Measurements from ENCODE around the gene CDH8. TPM values are rescaled to one million over a fixed set of nuclear protein-coding genes. Genes with fewer than 3 reads are reported as not detected.

The CDH8 gene
- total and polyA plus RNA-seq, 2 donors (not counting 3 experiments of a cell fraction or from before 2014, with no cell fraction given) = not detected

- Histone ChIP-seq H4K20me1 (replicated peaks; ENCODE audit: control insufficient read depth, extremely low read depth, insufficient read depth, low read length) (no peaks in the 10 kb centered on the region), H3K79me2 (ENCODE audit: control insufficient read depth, insufficient read depth, low read length) (no peaks in the 10 kb centered on the region), H3K4me1 (ENCODE audit: control insufficient read depth, extremely low read depth, insufficient read depth, low read length) (no peaks in the 10 kb centered on the region), H3K4me3 (replicated peaks in 1 of 3; ENCODE audit: insufficient read depth in 1 of 3, low read depth in 1 of 3, low read length in 3 of 3) (no peak overlapping the region), H3K9ac (replicated peaks; ENCODE audit: extremely low read depth, insufficient read depth, low read length) (no peak overlapping the region), H3K27me3 (ENCODE audit: control insufficient read depth in 2 of 2, insufficient read depth in 2 of 2, low read length in 2 of 2) (no peaks in the 10 kb centered on the region), H3K4me2 (ENCODE audit: insufficient read depth, low read length) (no peak overlapping the region), H3K27ac (ENCODE audit: insufficient read depth, low read depth, low read length) (no peak overlapping the region), H3K9me3 (replicated peaks; ENCODE audit: control insufficient read depth, insufficient read depth, low read length) (peaks cover 5% of the 10 kb centered on the region), H3K36me3 (ENCODE audit: control insufficient read depth in 2 of 2, extremely low read depth in 1 of 2, insufficient read depth in 2 of 2, low read length in 2 of 2) (no peaks in the 10 kb centered on the region), H2AFZ (ENCODE audit: low read depth, low read length) (no peak overlapping the region), H3K9me1 (replicated peaks; ENCODE audit: control insufficient read depth, extremely low read depth, insufficient read depth, low read length) (no peaks in the 10 kb centered on the region)
- TF ChIP-seq MYC (IDR thresholded peaks at IDR 0.05; ENCODE audit: low read depth, low read length) = no peak
- no peak for TF ChIP-seq POLR2AphosphoS5 (IDR thresholded peaks at IDR 0.05; ENCODE audit: insufficient read depth, low read depth, low read length)
- TF ChIP-seq POLR2A (IDR thresholded peaks at IDR 0.05; ENCODE audit: low read depth, low read length) = no peak
- no peak for TF ChIP-seq GATA2 (IDR thresholded peaks at IDR 0.05; ENCODE audit: insufficient read depth, insufficient read length, low read depth, low read length)
- FAIRE-seq (no peak), DNase-seq (ENCODE audit: low read depth, low spot score) (no peak)
- intact Hi-C loops (cut with micrococcal nuclease) = no loop called here
- BruUV-seq (replicated peaks) = no TSS peak
- POLR2A ChIA-PET = no interaction called here
- CTCF ChIA-PET = no interaction called here
- dilution Hi-C loops (cut with MboI; ENCODE audit: extremely low pct_ligation_motif_present, low sequenced_read_pairs) = no loop called here
These were observed 391.5 kb downstream of the CDH8 start for GRCh38 chr16:61644736-61645135.

GRCh38 chr16:61617219-61617783, 418.9 kb downstream of the CDH8 start:
- no peaks in the 10 kb centered on the region for H3K79me2 ChIP-seq (ENCODE audit: control insufficient read depth, insufficient read depth, low read length)
- H3K9ac ChIP-seq (replicated peaks; ENCODE audit: extremely low read depth, insufficient read depth, low read length) = no peak overlapping the region
- no peaks in the 10 kb centered on the region for H3K27me3 ChIP-seq (ENCODE audit: control insufficient read depth in 2 of 2, insufficient read depth in 2 of 2, low read length in 2 of 2)
- FAIRE-seq (no peak), DNase-seq (ENCODE audit: low read depth, low spot score) (no peak)
- no peak overlapping the region for H3K4me2 ChIP-seq (ENCODE audit: insufficient read depth, low read length)
- intact Hi-C loops (cut with micrococcal nuclease) = no loop called here
- no TSS peak for BruUV-seq (replicated peaks)
- no peak overlapping the region for H3K4me3 ChIP-seq (replicated peaks in 1 of 3; ENCODE audit: insufficient read depth in 1 of 3, low read depth in 1 of 3, low read length in 3 of 3)
- ChIA-PET POLR2A (no interaction called here), CTCF (no interaction called here)
- H3K27ac ChIP-seq (ENCODE audit: insufficient read depth, low read depth, low read length) = no peak overlapping the region
- H3K9me3 ChIP-seq (replicated peaks; ENCODE audit: control insufficient read depth, insufficient read depth, low read length) = no peaks in the 10 kb centered on the region
- H3K4me1 ChIP-seq (ENCODE audit: control insufficient read depth, extremely low read depth, insufficient read depth, low read length) = no peaks in the 10 kb centered on the region
- no peak overlapping the region for H2AFZ ChIP-seq (ENCODE audit: low read depth, low read length)
- H3K9me1 ChIP-seq (replicated peaks; ENCODE audit: control insufficient read depth, extremely low read depth, insufficient read depth, low read length) = no peaks in the 10 kb centered on the region
- dilution Hi-C loops (cut with MboI; ENCODE audit: extremely low pct_ligation_motif_present, low sequenced_read_pairs) = no loop called here
- H4K20me1 ChIP-seq (replicated peaks; ENCODE audit: control insufficient read depth, extremely low read depth, insufficient read depth, low read length) = no peaks in the 10 kb centered on the region
- TF ChIP-seq POLR2AphosphoS5 (IDR thresholded peaks at IDR 0.05; ENCODE audit: insufficient read depth, low read depth, low read length) (no peak), JUN (IDR thresholded peaks at IDR 0.05; ENCODE audit: borderline replicate concordance, insufficient read depth, insufficient read length, low read depth) (no peak), EZH2 (IDR thresholded peaks at IDR 0.05; ENCODE audit: borderline replicate concordance, low read depth, low read length, severe bottlenecking) (no peak), MAX (IDR thresholded peaks at IDR 0.05; ENCODE audit: insufficient read depth, insufficient read length) (no peak), CTCF (IDR thresholded peaks at IDR 0.05; ENCODE audit: extremely low read depth in 1 of 2, insufficient read depth in 1 of 2, low read depth in 1 of 2, low read length in 2 of 2) (no peak), FOS (IDR thresholded peaks at IDR 0.05; ENCODE audit: borderline replicate concordance, insufficient read depth, low read length) (no peak), POLR2A (IDR thresholded peaks at IDR 0.05; ENCODE audit: low read depth, low read length) (no peak), MYC (IDR thresholded peaks at IDR 0.05; ENCODE audit: low read depth, low read length) (no peak), GATA2 (IDR thresholded peaks at IDR 0.05; ENCODE audit: insufficient read depth, insufficient read length, low read depth, low read length) (no peak)
- H3K36me3 ChIP-seq (ENCODE audit: control insufficient read depth in 2 of 2, extremely low read depth in 1 of 2, insufficient read depth in 2 of 2, low read length in 2 of 2) = no peaks in the 10 kb centered on the region
